HG03159 (cell line): ENCODE results near the gene GALE.
"Not testable (repeated sequence)": the region's sequence is repeated elsewhere in the genome, so short reads cannot be mapped to it uniquely, and the experiment has no call there.

Source experiments
- ATAC-seq: cut with Tn5 transposase; IDR thresholded peaks from one replicate; pipeline ENCODE4 v1.9.1; 2021; ENCODE audit warnings: mild to moderate bottlenecking, moderate library complexity; ENCODE audit not compliant: unreplicated experiment

The GALE gene

GRCh38 chr1:23810818-23811540 lies 10.4 kb upstream of the GALE start:
- ATAC-seq: no peak

DNA sequence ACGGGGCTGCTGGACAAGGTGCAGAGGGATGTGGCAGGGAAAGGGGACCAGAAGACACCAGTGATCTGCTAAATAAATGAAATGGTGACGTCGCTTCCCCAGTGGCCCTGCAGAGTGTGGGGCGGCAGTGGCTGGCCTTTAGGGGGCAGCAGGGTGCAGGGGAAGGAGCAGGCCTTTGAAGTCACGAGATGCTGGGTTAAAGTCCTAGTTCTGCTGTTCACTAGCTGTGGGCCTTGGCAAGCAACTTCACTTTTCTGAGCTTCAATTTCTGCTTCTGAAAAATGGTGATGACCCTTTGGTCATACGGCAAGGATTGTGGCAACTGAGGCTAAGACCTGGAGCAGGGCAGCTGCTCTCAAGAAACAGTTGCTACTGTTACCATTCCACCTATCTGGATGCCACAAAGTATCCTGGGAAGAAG lies 9.2 kb upstream of the GALE start:
- ATAC-seq: no peak

- no peak for ATAC-seq
These were observed 6.9 kb upstream of the GALE start for GRCh38 chr1:23807453-23807852.

- ATAC-seq: no peak
These were observed 5.7 kb upstream of the GALE start for GRCh38 chr1:23806280-23806679.

DNA sequence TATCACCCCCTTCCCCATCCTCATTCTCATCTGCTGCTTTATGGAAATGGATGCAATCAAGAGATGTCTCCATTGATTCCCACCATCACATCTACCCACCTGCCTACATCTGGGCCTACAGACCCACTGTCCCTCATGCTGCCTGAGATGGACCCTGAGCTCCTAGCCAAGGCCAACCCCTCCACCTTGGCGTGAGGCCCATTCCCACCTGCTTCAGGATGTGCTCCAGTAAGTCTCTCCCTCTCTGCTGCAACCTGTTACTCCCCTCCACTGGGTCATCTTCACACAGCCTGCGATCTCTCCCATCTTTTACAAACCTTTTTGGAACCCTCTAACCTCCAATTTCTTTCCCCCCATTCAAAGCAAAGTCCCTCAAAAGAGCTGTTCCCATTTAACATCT lies 4.5 kb upstream of the GALE start:
- ATAC-seq: no peak

DNA sequence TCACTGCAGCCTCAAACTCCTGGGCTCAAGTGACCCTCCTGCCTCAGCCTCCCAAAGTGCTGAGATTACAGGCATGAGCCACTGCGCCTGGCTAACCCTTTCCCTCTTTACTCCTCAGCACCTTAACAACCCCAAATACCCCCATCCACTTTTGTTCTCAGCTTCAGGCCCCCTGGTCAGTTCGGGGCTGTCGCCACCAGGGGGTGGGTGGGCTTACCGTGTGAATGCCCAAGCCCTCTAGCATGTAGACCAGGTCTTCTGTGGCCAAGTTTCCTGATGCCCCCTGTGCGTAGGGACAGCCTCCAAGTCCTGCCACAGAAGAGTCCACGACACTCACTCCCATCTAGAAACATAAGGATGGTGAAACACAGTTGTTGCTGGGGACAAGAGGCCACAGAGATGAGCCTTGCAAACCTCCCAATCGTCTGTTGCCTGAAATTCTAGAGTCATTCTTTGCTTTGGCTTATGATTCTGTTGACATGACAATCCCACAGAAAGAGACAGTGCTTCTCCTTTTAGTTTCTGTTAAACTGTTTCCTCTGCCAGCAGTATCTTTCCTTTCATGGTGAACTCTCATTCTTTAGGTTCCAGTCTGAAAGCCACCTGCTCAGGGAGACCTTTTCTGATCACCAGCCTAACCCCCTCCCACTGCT lies 3.8 kb upstream of the GALE start:
- no peak for ATAC-seq

DNA sequence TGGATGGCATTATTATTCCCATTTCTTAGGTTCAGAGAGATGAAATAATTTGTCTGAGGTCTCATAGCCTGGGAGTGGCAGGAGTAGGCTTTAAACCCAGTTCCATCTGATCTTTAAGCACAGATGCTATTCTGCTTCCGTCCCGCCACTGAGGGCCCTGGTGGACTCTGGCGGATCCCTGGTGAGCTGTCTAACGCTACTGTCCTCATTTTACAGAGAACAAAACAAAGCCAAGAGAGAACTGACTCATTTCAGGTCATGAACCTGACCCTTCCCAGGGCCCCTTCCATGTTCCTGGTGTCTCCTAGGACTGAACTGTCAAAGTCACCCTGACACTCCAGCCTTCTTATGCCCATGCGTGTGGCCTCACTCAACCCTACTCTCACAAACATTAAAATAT lies 3.1 kb upstream of the GALE start:
- no peak for ATAC-seq

- ATAC-seq: not testable (repeated sequence)
These were observed 2.3 kb upstream of the GALE start for GRCh38 chr1:23802809-23803342.

GRCh38 chr1:23801876-23802275 lies 1.3 kb upstream of the GALE start:
- no peak for ATAC-seq

GRCh38 chr1:23801338-23801748 lies 789 bp upstream of the GALE start:
- ATAC-seq: no peak

DNA sequence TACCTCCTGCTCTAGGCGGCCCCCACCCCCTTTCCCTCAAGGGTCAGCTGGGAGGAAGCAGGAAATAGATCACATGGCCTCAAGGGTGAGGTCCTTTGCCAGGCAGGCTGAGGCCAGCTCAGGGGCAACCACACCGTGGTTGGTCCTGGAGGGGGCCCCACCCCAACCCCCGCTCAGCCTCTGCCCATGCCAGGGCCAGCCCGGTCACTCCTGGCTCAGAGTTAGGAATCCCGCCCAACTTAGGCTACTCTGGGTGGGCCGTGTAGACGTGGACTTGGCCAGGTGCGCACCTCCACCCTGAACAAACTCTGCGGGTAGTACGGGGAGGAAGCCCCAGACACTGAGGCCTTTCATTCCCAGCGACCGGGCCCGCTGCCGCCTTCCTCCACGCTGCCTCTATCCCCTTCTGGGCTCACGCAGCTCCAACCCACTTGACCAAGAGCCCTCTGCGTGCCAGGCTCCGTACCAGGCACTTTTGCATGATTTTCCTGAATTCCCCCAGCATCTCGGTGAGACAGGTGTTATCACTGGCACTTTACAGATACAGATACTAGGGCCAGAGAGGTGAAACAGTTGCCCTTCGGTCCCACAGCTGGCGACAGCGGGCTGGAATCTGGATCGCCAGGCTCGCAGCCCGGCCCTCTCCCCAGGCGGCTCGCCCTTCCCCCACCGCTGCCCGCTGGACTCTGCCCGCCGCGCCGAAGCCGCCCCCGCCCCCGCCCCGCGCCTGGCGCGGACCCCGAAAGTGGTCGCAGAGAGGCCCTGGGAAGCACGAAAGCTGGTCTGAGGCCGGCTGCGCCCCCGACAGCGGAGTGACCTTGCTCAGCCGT lies 769 bp downstream of the GALE start:
- ATAC-seq: no peak

DNA sequence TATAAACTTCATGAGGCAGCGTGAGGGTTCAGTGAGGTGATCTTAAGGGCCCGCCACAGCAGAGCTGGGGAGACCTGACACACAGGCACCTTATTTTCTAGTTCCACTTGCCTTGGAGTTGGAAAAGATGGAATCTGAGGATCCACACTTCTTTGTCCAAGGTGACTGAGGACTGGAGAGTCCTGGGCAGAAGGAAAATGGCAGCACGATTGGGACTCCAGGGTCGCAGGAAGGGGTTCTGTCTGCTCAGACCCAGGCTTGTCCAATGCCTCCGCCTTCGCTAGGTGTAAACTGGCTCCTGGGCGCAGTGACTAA lies 1.3 kb downstream of the GALE start:
- ATAC-seq: no peak

DNA sequence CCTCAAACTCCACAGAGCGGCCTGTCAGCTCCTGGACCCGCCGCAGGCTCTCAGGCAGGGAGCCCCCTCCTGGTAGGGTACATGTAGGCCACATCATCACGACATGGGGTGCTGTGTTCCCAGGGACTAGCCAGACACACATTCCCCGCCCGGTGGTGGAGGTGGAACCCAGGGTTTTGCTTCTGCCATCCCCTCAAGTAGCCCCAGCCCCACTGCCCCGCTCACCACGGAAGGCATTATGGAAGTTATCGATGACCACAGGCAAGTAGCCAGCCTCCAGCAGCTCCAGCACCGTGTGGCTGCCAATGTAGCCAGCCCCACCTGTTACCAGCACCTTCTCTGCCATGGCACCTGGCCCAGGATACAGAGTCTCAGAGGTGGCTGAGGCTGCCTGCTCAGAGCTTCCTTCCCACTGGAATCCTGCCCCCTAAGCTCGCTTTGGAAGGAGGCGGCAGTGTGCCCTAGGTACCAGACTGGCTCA lies 1.9 kb downstream of the GALE start:
- no peak for ATAC-seq

DNA sequence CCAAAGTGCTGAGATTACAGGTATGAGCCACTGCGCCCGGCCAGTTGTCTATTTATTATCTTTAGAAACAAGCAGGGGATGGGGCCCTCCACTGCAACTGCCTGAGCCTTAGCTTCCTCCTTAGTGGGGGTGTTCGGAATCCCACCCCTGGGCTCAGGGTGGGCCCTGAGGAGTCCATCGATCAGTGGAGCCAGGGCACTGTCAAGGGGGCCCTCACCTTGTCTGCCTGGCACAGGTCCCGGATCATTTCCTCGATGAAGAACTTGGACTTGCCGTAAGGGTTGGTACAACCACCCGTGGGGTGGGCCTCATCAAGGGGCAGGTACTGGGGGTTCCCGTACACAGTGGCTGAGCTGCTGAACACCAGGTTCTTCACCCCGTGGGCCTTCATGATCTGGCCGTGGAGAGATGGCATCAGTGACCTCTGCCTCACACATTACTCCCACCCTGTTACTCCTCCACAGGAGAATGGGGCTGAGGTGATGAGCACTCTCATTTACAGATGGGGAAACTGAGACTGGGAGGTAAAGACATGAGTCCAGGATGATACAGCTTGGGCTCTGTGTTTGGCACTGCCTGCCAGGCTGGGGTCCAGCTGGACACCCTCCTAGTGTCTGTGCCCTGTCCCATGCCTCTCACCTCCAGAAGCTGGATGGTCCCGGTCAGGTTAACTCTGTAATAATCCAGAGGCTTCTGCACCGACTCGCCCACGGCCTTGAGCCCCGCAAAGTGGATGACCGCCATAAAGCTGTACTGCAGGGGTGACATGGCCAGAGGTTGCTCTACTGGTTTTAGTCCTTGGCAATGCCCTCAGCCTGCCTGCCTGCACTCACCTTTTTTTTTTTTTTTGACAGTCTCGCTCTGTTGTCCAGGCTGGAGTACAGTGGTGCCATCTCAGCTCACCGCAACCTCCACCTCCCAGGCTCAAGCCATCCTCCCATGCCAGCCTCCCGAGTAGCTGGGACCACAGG lies 2.8 kb downstream of the GALE start:
- no peak for ATAC-seq

DNA sequence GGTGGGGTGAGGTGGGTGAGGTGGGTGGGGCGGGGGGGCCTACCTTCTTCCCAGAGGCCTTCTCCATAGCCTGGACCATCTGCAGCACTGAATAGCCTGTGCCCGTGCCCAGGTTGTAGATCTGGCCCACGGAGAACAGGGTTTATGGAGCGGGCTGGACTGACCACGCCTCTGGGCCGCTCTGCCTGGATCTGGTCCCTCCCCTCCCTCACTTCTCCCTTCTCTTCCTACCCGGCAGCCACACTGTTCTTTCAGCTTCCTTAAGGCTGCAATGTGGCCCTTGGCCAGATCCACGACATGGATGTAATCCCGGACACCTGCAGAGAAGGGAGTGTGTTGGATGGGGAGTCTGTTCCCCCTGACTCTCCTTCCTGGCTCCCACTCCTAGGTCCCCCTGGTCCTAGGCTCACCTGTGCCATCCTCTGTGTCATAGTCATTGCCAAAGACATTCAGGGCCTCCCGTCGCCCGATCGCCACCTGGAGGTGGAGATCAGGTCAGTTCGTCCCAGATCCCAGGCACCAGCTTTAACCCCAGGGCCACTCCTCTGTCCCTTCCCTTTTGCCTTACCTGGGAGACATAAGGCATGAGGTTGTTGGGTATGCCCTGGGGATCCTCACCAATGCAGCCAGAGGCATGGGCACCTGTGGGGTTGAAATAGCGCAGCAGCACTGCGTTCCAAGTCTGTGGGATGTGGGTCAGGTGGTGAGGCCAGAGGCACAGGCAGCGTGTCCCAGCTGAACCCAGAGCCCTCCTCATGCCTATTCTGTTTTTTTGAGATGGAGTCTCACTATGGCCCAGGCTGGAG lies 3.9 kb downstream of the GALE start:
- no peak for ATAC-seq

DNA sequence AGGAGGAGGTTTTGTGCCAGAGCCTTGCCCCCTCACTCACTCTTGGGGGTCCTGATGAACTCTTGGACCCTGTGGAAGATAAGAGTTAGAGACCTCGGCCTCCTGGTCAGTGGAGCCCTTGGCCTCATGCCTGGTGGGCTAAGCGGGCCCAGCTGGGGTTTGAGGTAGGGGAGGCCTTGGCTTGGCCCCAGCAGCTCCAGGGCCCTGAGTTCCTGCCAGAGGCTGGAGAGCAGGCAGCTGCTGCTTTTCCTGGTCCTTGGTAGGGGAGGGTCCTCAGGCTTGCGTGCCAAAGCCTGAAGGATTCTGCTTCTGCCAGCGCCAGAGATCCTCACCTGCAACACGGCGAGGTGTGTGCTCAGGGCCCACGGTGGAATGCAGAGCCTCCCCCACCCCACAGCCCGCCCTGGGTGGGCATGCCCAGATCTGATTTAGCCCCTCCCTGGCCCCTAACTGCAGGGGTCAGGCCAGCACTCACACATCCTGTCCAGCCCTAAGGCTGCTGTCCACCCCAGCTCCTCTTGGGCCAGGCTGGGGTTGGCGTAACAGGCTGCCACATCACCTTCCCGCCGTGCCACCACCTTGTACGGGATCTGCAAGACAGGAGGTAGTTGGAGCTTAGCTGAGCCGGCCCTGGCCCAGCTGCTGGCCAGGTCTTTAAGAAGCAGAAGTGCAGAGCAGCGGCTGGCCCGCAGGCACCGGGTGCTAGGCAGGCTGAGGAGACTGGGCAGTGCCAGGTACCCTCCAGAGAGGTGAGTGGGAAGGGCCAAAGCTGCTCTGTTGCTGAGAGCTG lies 4.7 kb downstream of the GALE start:
- ATAC-seq: no peak

GRCh38 chr1:23794732-23795182 lies 5.8 kb downstream of the GALE start:
- not testable (repeated sequence) for ATAC-seq

DNA sequence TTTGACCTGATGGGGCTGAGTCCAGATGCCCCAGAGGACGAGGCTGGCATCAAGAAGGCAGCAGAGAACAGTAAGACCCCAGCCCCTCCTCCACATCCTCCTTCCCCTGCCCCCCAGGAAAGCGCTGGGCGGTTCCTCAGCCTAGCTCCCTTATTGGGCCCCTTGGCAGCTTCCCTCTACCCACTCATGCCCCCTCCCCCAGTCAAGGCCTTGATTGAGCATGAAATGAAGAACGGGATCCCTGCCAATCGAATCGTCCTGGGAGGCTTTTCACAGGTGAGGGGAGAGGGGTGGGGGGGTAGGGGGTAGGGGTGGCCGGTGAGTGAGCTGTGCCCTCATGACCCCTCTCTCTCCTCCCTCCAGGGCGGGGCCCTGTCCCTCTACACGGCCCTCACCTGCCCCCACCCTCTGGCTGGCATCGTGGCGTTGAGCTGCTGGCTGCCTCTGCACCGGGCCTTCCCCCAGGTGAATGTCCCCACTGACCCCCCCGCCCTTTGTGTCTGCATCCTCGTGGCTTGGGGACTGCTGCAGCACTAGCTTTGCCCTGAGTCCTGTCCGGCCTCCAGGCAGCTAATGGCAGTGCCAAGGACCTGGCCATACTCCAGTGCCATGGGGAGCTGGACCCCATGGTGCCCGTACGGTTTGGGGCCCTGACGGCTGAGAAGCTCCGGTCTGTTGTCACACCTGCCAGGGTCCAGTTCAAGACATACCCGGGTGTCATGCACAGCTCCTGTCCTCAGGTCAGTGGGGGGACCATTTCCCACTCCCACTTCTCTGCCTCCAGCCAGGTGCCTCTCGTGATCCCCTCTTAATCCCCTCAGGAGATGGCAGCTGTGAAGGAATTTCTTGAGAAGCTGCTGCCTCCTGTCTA lies 6.5 kb downstream of the GALE start:
- ATAC-seq: no peak
